HG02852 (cell line): ENCODE results near the gene SECISBP2.

ENCODE experiments used
- ATAC-seq: cut with Tn5 transposase; IDR thresholded peaks from one replicate; pipeline ENCODE4 v1.9.1; 2021; ENCODE audit warnings: mild to moderate bottlenecking, moderate library complexity; ENCODE audit not compliant: unreplicated experiment

SECISBP2 gene

GRCh38 chr9:89379508-89380115 is 61.3 kb downstream of the SECISBP2 start:
- ATAC-seq, result no peak

DNA sequence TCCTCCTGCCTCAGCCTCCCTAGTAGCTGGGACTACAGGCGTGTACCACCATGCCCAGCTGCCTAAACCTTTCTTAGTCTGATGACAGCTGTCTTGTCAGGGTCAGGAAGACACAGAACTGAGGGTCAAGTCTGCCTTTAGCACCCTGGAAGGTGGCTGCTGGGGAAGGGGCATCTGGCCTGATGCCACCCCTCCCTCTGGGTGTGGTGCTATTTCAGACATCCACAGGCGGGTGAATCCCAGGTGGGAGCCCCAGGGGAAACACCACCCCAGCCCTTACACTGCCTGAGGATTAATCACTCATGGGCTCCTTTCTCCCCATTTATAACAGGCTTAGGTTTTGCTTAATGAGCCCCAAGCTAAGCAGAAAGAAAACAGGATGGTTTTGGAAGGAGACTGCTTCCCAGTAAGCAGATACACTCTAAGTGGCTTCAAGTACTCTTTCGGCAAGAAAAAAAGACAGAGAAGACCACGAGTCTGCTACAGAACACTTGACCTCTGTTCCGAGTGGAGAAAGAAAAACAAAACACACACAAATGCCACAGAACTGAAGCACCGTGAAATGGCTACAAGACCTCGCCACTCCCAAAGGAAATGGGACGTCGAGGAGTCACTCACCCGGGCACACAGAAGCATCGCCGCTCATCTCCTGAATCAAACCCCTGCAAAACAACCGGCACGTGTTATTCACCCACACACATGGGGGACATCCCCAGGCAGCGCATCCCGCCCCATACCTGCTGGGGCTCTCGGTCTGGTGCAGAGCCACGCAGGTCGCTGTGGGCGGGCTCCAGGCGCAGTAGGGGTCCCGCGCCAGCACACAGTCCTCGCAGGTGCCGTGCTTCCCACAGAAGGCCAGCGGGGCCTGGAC is 62.4 kb downstream of the SECISBP2 start:
- ATAC-seq, result no peak

DNA sequence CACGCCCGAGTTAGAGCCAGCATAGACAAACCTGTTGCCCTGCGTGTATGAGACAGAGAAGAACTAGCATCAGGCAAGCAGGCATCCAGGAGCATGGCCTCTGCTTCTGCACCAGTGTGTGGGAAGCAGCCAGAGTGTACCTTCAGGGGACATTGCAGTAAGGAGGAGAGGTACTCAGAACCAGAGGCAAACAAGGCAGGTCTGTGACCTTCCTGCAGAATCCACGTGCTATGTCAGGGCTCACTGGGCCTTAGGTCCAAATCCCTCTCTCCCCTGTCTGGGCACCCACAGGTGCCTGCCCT is 63.0 kb downstream of the SECISBP2 start:
- no peak for ATAC-seq

- no peak for ATAC-seq
These were observed 64.0 kb downstream of the SECISBP2 start for GRCh38 chr9:89382026-89382986.

GRCh38 chr9:89383030-89383720 is 64.9 kb downstream of the SECISBP2 start:
- no peak for ATAC-seq

DNA sequence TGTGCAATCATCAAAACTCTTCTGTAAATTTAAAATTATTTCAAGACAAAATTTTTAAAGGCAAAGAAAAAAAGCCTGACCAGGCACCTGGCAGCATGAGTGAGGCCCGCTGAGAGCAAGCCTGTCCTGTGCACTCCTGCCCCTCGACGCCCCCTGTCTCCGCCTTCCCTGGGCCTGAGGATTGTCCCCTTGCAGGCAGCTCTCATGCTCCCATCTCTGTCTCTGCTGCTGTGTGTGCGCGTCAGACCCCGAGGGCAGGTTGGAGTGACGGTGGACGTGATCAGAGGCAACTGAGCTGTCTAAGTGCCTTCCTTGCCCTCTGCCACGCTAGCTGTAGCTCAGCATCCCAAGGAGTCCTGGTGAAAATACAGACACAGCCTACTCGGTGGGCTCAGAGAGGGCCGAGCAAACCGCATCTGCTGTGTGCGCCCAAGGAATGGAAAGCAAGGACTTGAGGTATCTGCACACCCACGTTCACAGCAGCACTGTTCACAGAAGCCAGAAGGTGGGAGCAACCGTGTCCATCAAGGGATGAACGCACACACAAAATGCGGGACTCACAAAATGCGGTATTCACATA is 65.5 kb downstream of the SECISBP2 start:
- ATAC-seq, result no peak

GRCh38 chr9:89384783-89385182 is 66.5 kb downstream of the SECISBP2 start:
- ATAC-seq, result no peak

DNA sequence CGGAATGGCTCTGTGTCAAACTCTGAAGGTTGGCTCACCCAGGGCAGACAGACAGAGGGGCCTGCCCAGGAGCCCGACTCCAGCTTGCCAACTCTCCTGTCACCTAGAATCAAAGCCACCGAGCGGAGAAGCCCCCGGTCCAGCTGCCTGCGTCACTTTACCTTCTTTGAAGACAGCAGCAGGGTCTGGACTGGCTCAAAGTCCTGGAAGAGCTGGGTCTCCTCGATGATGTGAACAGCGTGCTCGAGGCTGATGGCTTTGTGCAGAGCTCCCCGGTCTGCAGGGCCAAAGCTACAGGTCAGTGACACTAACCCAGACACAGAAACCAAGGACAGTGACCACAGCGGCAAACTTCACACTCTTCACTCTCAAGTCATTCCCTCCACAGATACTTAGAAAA is 67.9 kb downstream of the SECISBP2 start:
- ATAC-seq, result no peak

GRCh38 chr9:89386797-89387196 is 68.5 kb downstream of the SECISBP2 start:
- no peak for ATAC-seq

GRCh38 chr9:89387197-89387849 is 69.0 kb downstream of the SECISBP2 start:
- no peak for ATAC-seq

DNA sequence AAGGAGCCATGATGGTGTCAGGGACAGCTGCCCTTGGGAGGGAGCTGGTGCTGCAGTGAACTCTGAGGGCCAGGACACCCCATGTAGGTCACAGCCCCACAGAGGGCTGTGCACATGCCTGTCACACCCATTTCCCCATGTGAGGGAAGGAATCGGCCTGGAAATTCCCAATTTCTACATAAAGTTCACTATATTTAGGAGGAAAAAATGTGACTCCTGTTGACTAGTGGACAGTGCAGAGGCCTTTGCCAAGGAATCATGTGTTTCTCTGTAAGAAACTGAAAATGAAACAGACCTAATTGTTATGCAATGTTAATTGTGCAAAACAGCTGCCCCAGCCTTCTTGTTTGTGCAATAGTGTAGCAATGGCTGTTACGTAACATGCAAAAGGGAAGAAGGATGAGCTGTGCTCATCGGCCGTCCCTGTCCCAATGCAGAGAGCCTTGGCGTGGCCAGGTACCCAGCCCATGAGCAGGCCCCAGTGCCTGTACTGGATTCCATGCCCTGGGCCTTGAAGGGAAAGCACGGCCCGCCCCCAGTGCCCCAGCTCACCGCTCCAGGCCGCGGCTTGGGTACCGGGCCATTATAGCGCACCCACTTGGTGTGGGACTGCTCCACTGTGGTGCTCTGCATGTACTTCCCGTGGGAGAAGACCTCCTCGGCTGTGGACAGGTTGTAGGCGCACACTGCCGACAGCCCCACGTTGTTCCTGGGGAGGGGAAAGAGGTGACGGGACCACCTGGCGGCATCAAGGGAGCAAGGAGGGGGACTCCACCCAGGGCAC is 70.0 kb downstream of the SECISBP2 start:
- no peak for ATAC-seq

- no peak for ATAC-seq
These were observed 70.5 kb downstream of the SECISBP2 start for GRCh38 chr9:89388868-89389177.

DNA sequence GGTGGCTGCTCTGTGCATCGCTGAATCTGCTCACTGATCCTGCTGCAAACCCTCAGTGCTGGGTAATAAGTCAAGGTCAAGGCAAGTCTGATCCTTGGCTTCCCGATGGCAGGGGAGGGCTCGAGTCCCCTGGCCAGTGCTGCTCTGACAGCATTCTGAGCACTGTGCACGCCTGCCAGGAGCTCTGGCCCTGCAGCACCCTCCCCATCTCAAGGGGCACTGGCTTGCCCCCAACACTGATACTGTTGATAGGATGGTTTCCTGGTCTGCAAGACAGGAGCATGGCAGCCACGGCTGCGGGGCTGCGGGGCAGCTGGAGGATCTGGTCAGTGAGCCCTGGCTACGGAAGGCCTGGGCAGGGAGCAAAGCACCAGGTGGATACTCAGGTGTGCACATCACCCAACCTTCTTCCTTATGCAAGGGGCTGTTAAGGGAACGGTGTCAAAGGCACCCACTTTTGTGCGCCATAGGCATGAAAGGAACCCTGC is 71.8 kb downstream of the SECISBP2 start:
- no peak for ATAC-seq

DNA sequence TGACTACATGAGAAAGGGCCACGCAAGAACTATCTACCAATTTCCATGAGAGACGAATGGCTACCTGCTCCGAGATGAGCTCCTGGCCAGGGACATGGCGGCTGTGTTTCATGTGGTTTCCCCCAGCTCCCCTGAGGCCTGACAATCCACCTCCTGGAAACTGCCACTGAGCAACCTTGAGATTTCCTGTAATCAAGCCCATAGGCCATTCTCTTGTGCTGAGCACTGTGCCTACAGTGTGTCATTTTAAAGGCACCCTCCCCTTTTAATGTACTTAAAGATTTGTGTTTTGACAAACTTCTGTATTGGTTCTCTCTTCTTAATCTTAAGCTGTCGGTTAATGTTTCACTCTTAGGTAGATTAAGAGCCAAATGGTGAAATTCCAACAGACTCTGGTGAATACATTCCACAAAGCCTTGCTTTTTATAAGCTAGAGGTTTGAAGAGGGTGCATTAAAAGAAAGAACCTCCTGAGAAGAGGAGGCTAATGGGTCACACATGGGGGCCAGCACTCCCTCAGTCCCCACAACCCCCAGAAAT is 72.3 kb downstream of the SECISBP2 start:
- ATAC-seq, result no peak

DNA sequence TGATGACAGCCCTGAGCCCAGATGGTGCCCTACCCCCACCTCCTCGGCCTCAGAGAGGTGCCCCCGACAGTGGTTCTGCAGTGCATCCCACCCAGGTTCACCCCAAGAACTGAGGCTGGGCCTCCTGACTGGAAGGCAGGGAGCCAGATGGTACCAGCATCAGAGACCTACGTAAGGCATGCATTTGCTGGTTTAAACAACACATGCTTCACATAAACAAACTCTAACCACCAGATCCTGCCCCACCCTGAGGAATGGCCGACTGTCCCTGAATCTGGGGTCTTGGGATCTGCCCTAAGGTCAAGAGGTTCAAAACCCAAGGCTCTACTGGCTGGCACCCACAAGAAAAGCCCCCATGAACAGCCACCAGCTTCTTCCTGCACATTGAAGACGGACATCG is 73.3 kb downstream of the SECISBP2 start:
- no peak for ATAC-seq

- no peak for ATAC-seq
These were observed 76.1 kb downstream of the SECISBP2 start for GRCh38 chr9:89394412-89394811.

GRCh38 chr9:89395931-89396710 is 77.8 kb downstream of the SECISBP2 start:
- ATAC-seq, result no peak

- no peak for ATAC-seq
These were observed 79.2 kb downstream of the SECISBP2 start for GRCh38 chr9:89397471-89397870.
